ENCODE data around the gene NCBP3. TPM values are rescaled to one million over a fixed set of nuclear protein-coding genes. Genes with fewer than 3 reads are reported as not detected.

NCBP3 gene
- total and polyA plus RNA-seq, 2 donors from 2014 or later, result 14.5 to 41.5 TPM

GRCh38 chr17:3867106-3867505 lies 21.1 kb upstream of the NCBP3 start:
- no peaks in the 10 kb centered on the region for H3K27me3 ChIP-seq (ENCODE audit: control insufficient read depth, insufficient read depth, low read length)
- intact Hi-C loops (cut with DNase I), result no loop called here
- FAIRE-seq (no peak), DNase-seq (no peak)
- H3K36me3 ChIP-seq (ENCODE audit: control insufficient read depth in 2 of 3, insufficient read depth in 3 of 3, low read length in 3 of 3), result no peaks in the 10 kb centered on the region
- no peaks in the 10 kb centered on the region for H3K4me1 ChIP-seq (ENCODE audit: control insufficient read depth in 2 of 3, insufficient read depth in 2 of 3, low read depth in 1 of 3, low read length in 3 of 3)
- TF ChIP-seq, protein P1, sequence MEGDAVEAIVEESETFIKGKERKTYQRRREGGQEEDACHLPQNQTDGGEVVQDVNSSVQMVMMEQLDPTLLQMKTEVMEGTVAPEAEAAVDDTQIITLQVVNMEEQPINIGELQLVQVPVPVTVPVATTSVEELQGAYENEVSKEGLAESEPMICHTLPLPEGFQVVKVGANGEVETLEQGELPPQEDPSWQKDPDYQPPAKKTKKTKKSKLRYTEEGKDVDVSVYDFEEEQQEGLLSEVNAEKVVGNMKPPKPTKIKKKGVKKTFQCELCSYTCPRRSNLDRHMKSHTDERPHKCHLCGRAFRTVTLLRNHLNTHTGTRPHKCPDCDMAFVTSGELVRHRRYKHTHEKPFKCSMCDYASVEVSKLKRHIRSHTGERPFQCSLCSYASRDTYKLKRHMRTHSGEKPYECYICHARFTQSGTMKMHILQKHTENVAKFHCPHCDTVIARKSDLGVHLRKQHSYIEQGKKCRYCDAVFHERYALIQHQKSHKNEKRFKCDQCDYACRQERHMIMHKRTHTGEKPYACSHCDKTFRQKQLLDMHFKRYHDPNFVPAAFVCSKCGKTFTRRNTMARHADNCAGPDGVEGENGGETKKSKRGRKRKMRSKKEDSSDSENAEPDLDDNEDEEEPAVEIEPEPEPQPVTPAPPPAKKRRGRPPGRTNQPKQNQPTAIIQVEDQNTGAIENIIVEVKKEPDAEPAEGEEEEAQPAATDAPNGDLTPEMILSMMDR (IDR thresholded peaks at IDR 0.05; ENCODE audit: borderline replicate concordance, extremely low read depth, insufficient read depth), result no peak
- H3K27ac ChIP-seq (ENCODE audit: low read depth in 2 of 2, low read length in 2 of 2), result no peak overlapping the region
- no peak overlapping the region for H3K9ac ChIP-seq (ENCODE audit: low read length in 3 of 3)
- H3K4me3 ChIP-seq (ENCODE audit: low read length in 3 of 3), result no peak overlapping the region
- H3K9me3 ChIP-seq (ENCODE audit: control insufficient read depth in 2 of 3, insufficient read depth in 1 of 3, low read length in 3 of 3), result no peaks in the 10 kb centered on the region

- TF ChIP-seq, protein P1 (IDR thresholded peaks at IDR 0.05; ENCODE audit: borderline replicate concordance, extremely low read depth, insufficient read depth), result no peak
- Histone ChIP-seq H3K9me3 (ENCODE audit: control insufficient read depth in 2 of 3, insufficient read depth in 1 of 3, low read length in 3 of 3) (no peaks in the 10 kb centered on the region), H3K4me1 (ENCODE audit: control insufficient read depth in 2 of 3, insufficient read depth in 2 of 3, low read depth in 1 of 3, low read length in 3 of 3) (no peaks in the 10 kb centered on the region), H3K27me3 (ENCODE audit: control insufficient read depth, insufficient read depth, low read length) (no peaks in the 10 kb centered on the region), H3K36me3 (ENCODE audit: control insufficient read depth in 2 of 3, insufficient read depth in 3 of 3, low read length in 3 of 3) (no peaks in the 10 kb centered on the region), H3K27ac (ENCODE audit: low read depth in 2 of 2, low read length in 2 of 2) (no peak overlapping the region), H3K4me3 (ENCODE audit: low read length in 3 of 3) (no peak overlapping the region), H3K9ac (ENCODE audit: low read length in 3 of 3) (no peak overlapping the region)
- intact Hi-C loops (cut with DNase I), result no loop called here
- DNase-seq (no peak), FAIRE-seq (no peak)
Measured at GRCh38 chr17:3866276-3866675, 20.2 kb upstream of the NCBP3 start.

GRCh38 chr17:3865176-3865575 lies 19.1 kb upstream of the NCBP3 start:
- no peaks in the 10 kb centered on the region for H3K4me1 ChIP-seq (ENCODE audit: control insufficient read depth in 2 of 3, insufficient read depth in 2 of 3, low read depth in 1 of 3, low read length in 3 of 3)
- DNase-seq, result no peak
- H3K36me3 ChIP-seq (ENCODE audit: control insufficient read depth in 2 of 3, insufficient read depth in 3 of 3, low read length in 3 of 3), result no peaks in the 10 kb centered on the region
- TF ChIP-seq, protein P1 (IDR thresholded peaks at IDR 0.05; ENCODE audit: borderline replicate concordance, extremely low read depth, insufficient read depth), result no peak
- H3K9me3 ChIP-seq (ENCODE audit: control insufficient read depth in 2 of 3, insufficient read depth in 1 of 3, low read length in 3 of 3), result no peaks in the 10 kb centered on the region
- no peak overlapping the region for H3K27ac ChIP-seq (ENCODE audit: low read depth in 2 of 2, low read length in 2 of 2)
- FAIRE-seq, result no peak
- no peak overlapping the region for H3K4me3 ChIP-seq (ENCODE audit: low read length in 3 of 3)
- H3K9ac ChIP-seq (ENCODE audit: low read length in 3 of 3), result no peak overlapping the region
- no peaks in the 10 kb centered on the region for H3K27me3 ChIP-seq (ENCODE audit: control insufficient read depth, insufficient read depth, low read length)
- intact Hi-C loops (cut with DNase I), result no loop called here

- no peaks in the 10 kb centered on the region for H3K27me3 ChIP-seq (ENCODE audit: control insufficient read depth, insufficient read depth, low read length)
- DNase-seq, result no peak
- no peak overlapping the region for H3K9ac ChIP-seq (ENCODE audit: low read length in 3 of 3)
- TF ChIP-seq, protein P1 (IDR thresholded peaks at IDR 0.05; ENCODE audit: borderline replicate concordance, extremely low read depth, insufficient read depth), result no peak
- no peaks in the 10 kb centered on the region for H3K36me3 ChIP-seq (ENCODE audit: control insufficient read depth in 2 of 3, insufficient read depth in 3 of 3, low read length in 3 of 3)
- no peak overlapping the region for H3K27ac ChIP-seq (ENCODE audit: low read depth in 2 of 2, low read length in 2 of 2)
- no peaks in the 10 kb centered on the region for H3K9me3 ChIP-seq (ENCODE audit: control insufficient read depth in 2 of 3, insufficient read depth in 1 of 3, low read length in 3 of 3)
- H3K4me3 ChIP-seq (ENCODE audit: low read length in 3 of 3), result no peak overlapping the region
- FAIRE-seq, result no peak
- intact Hi-C loops (cut with DNase I), result no loop called here
- no peaks in the 10 kb centered on the region for H3K4me1 ChIP-seq (ENCODE audit: control insufficient read depth in 2 of 3, insufficient read depth in 2 of 3, low read depth in 1 of 3, low read length in 3 of 3)
Measured at GRCh38 chr17:3864534-3864933, 18.5 kb upstream of the NCBP3 start.
